Measurements from ENCODE around the gene SLC12A9.

The SLC12A9 gene

GRCh38 chr7:100855515-100855914 lies 3.0 kb downstream of the SLC12A9 start:
- H3K36me3 ChIP-seq (ENCODE audit: insufficient read depth, low read length): peaks cover 7% of the 10 kb centered on the region
- H3K79me2 ChIP-seq (ENCODE audit: insufficient read depth, low read length): no peaks in the 10 kb centered on the region
- H4K20me1 ChIP-seq (ENCODE audit: insufficient read depth, low read length): no peaks in the 10 kb centered on the region
- H3K9ac ChIP-seq (ENCODE audit: low read length): no peak overlapping the region
- TF ChIP-seq EZH2 (IDR thresholded peaks at IDR 0.05; ENCODE audit: borderline replicate concordance, low read length) (no peak), CTCF (IDR thresholded peaks at IDR 0.05; ENCODE audit: low read length) (no peak)
- H3K9me3 ChIP-seq (ENCODE audit: low read length): no peaks in the 10 kb centered on the region
- no peak overlapping the region for H3K4me3 ChIP-seq (ENCODE audit: low read depth, low read length, poor library complexity, severe bottlenecking)
- no peaks in the 10 kb centered on the region for H3K27me3 ChIP-seq (ENCODE audit: insufficient read depth, low read length)
- no peak overlapping the region for H3K4me2 ChIP-seq (ENCODE audit: low read length)
- H3K27ac ChIP-seq (ENCODE audit: low read depth, low read length, poor library complexity, severe bottlenecking): no peak overlapping the region
- no peaks in the 10 kb centered on the region for H3F3A ChIP-seq (ENCODE audit: insufficient read depth, low read length)
- no peak overlapping the region for H2AFZ ChIP-seq (ENCODE audit: low read length)
- H3K4me1 ChIP-seq (ENCODE audit: insufficient read depth, low read length, severe bottlenecking): peaks cover 12% of the 10 kb centered on the region
- H3K9me2 ChIP-seq (ENCODE audit: low read depth, low read length): no peaks in the 10 kb centered on the region

GRCh38 chr7:100856871-100857282 lies 4.4 kb downstream of the SLC12A9 start:
- Histone ChIP-seq H4K20me1 (ENCODE audit: insufficient read depth, low read length) (no peaks in the 10 kb centered on the region), H3K36me3 (ENCODE audit: insufficient read depth, low read length) (peaks cover 16% of the 10 kb centered on the region), H3K4me3 (ENCODE audit: low read depth, low read length, poor library complexity, severe bottlenecking) (no peak overlapping the region), H3K79me2 (ENCODE audit: insufficient read depth, low read length) (no peaks in the 10 kb centered on the region), H3K9ac (ENCODE audit: low read length) (no peak overlapping the region), H3K4me2 (ENCODE audit: low read length) (no peak overlapping the region), H3K27me3 (ENCODE audit: insufficient read depth, low read length) (no peaks in the 10 kb centered on the region), H3K9me3 (ENCODE audit: low read length) (no peaks in the 10 kb centered on the region), H2AFZ (ENCODE audit: low read length) (no peak overlapping the region), H3K4me1 (ENCODE audit: insufficient read depth, low read length, severe bottlenecking) (peaks cover 19% of the 10 kb centered on the region), H3K27ac (ENCODE audit: low read depth, low read length, poor library complexity, severe bottlenecking) (no peak overlapping the region), H3K9me2 (ENCODE audit: low read depth, low read length) (no peaks in the 10 kb centered on the region), H3F3A (ENCODE audit: insufficient read depth, low read length) (no peaks in the 10 kb centered on the region)
- TF ChIP-seq CTCF (IDR thresholded peaks at IDR 0.05; ENCODE audit: low read length): no peak
- no peak for TF ChIP-seq EZH2 (IDR thresholded peaks at IDR 0.05; ENCODE audit: borderline replicate concordance, low read length)

GRCh38 chr7:100859856-100860255 lies 7.3 kb downstream of the SLC12A9 start:
- no peaks in the 10 kb centered on the region for H4K20me1 ChIP-seq (ENCODE audit: insufficient read depth, low read length)
- H3F3A ChIP-seq (ENCODE audit: insufficient read depth, low read length): no peaks in the 10 kb centered on the region
- no peak overlapping the region for H3K9ac ChIP-seq (ENCODE audit: low read length)
- no peak overlapping the region for H3K4me2 ChIP-seq (ENCODE audit: low read length)
- no peaks in the 10 kb centered on the region for H3K9me2 ChIP-seq (ENCODE audit: low read depth, low read length)
- peaks cover 11% of the 10 kb centered on the region for H3K4me1 ChIP-seq (ENCODE audit: insufficient read depth, low read length, severe bottlenecking)
- H3K9me3 ChIP-seq (ENCODE audit: low read length): no peaks in the 10 kb centered on the region
- no peak overlapping the region for H3K4me3 ChIP-seq (ENCODE audit: low read depth, low read length, poor library complexity, severe bottlenecking)
- no peak overlapping the region for H2AFZ ChIP-seq (ENCODE audit: low read length)
- no peaks in the 10 kb centered on the region for H3K27me3 ChIP-seq (ENCODE audit: insufficient read depth, low read length)
- peaks cover 16% of the 10 kb centered on the region for H3K36me3 ChIP-seq (ENCODE audit: insufficient read depth, low read length)
- TF ChIP-seq CTCF (IDR thresholded peaks at IDR 0.05; ENCODE audit: low read length) (no peak), EZH2 (IDR thresholded peaks at IDR 0.05; ENCODE audit: borderline replicate concordance, low read length) (no peak)
- no peak overlapping the region for H3K27ac ChIP-seq (ENCODE audit: low read depth, low read length, poor library complexity, severe bottlenecking)
- no peaks in the 10 kb centered on the region for H3K79me2 ChIP-seq (ENCODE audit: insufficient read depth, low read length)
